GM12872 (cell line): ENCODE measurements around the gene RBM10.

ENCODE experiments used
- CTCF ChIP-seq: IDR thresholded peaks from 3 replicates; pipeline ENCODE4 v1.5.1; 2011; ENCODE audit warnings: low read depth, mild to moderate bottlenecking, low read length, moderate library complexity; ENCODE audit not compliant: insufficient read depth

The RBM10 gene

GRCh38 chrX:47199286-47199685 is 54.3 kb downstream of the RBM10 start:
- no peak for TF ChIP-seq CTCF

- TF ChIP-seq CTCF: no peak
Observed at GRCh38 chrX:47200385-47201150, 55.5 kb downstream of the RBM10 start.

- no peak for TF ChIP-seq CTCF
Observed at GRCh38 chrX:47201345-47201944, 56.4 kb downstream of the RBM10 start.

GRCh38 chrX:47202316-47202715 is 57.3 kb downstream of the RBM10 start:
- TF ChIP-seq CTCF: no peak

GRCh38 chrX:47202877-47203276 is 57.9 kb downstream of the RBM10 start:
- no peak for TF ChIP-seq CTCF

GRCh38 chrX:47204970-47205369 is 59.9 kb downstream of the RBM10 start:
- no peak for TF ChIP-seq CTCF

- no peak for TF ChIP-seq CTCF
Observed at GRCh38 chrX:47206316-47206715, 61.3 kb downstream of the RBM10 start.
